Activated T-helper 1 cell treated with Interleukin-2 at 50 U/mL for 16 hours (primary cell): ENCODE measurements around the gene RASA3.
A peak's percentile ranks its signal among the peaks of the same experiment; 100 is the strongest.
"Not testable (repeated sequence)": the region's sequence is repeated elsewhere in the genome, so short reads cannot be mapped to it uniquely, and the experiment has no call there.

Source experiments
- DNase-seq: peaks from one replicate; pipeline ENCODE4 v3.0.0-alpha.2; 2020; ENCODE audit warnings: low read depth

RASA3 gene

DNA sequence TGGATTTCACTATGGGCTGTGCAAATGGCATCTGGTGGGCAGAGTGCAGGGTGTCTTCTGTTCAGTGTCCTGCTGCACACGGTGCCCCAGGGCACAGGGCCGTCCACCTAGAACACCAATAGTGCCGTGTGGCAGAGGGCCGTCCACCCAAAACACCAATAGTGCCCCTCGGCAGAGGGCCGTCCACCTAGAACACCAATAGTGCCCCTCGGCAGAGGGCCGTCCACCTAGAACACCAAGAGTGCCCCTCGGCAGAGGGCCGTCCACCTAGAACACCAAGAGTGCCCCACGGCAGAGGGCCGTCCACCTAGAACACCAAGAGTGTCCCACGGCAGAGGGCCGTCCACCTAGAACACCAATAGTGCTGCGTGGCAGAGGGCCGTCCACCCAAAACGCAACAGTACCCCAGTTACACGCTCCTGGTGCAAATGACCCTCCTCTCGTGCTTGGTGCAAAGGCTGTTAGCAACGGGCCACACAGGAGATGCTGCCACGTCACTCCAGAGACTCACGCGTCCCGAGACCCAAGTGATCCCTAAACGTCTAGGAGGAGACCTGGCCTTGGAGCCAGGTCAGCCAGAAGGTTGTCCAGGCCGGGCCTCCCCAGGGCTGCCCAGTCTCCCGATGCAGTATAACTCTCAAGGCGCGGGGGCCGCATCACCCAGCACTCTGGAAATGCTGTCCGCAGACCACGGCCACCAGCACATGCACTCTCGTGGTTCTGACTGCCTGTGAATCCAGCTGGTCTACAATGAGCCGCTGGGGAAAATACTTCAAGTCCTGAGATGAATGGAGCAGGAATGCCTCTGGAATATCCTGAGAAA, 51.5 kb downstream of the RASA3 start:
- no peak for DNase-seq

DNA sequence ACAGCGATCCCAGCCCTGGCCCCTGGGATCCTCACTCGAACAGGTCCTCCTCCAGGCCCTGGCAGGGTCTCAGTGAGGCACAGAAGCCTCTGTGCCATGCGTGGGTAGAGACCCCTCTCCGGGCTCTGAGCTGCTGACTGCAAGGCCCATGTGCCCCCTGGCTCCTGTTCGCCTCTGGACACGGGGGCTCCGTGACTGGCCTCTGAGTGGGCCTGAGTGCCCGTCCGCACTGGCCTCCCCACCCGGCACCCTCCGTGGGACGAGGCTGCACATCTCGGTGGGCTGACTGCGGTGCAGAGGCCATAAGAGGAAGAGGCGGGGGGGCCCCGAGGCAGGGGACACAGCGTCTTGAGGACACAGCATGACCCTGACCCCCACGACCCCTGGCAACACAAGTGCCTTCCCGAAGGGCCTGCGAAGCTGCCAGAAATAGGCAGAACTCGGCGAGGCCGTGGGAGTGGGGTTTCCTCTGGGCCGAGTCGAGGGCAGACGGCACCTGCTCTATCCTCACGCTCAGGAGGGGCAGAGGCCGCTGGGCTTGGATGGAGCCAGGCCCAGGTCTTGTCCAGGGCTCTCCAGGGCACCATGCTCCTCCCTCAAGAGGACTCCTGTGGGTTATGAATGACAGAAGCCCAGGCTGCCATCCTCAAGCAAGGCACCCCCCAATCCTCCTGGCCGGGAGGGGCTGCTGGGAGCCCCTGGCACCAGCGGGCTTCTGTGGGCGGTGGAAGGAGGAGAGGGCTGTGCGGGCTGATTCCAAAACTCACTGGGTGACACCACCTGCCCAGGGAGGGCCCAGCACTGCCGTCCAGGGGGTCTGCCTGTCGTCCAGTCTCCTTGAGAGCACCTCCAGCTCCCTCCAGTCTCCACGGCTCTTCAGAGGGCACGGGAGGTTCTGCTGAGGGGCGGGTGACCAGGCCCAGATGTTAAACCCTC, 52.6 kb downstream of the RASA3 start:
- DNase-seq = no peak

DNA sequence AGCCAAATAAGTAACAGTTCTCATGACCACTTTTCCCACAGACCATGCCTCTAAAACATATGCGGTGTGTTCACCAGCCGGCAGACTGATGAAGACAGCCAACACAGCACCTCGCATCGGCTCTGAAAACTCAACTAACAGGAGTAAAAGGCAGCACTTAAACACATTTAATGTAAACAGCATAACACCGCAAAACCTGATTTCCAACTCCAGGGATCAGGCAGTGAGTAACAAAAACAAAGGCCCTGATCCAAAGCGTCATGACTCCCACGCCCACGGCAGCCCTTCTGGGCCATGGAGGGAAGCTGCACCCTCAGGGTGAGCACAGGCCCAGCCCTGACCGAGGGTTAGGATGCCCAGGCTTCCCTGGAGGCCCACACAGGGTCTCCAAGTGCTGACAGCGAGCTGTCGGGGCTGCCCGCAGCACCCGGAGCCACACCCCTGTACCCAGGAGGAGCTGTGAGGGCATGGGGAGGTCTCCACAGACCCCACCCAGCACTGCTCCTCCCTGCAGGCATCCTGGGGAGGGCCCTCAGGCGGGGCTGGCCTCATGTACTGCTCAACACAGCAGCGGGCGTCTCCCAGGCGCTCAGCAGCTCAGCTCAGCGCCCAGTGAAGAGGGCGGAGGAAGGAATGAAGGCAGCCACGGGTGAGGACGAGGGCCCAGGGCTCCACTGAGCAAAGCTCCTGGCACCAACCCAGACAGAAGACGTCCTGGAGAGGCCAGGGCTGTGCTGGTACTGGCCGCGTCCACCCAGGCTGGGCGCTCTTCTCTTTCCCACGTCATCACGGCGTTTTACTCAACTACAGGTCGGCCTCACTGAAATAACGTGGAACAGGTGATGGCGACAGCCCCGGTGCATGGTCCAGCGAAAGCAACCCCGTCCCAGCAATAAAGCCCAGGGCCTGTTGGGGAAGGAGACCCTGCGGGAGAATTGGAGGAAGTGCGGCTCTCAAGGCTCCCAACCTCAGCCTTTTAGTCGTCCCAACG, 53.7 kb downstream of the RASA3 start:
- no peak for DNase-seq

DNA sequence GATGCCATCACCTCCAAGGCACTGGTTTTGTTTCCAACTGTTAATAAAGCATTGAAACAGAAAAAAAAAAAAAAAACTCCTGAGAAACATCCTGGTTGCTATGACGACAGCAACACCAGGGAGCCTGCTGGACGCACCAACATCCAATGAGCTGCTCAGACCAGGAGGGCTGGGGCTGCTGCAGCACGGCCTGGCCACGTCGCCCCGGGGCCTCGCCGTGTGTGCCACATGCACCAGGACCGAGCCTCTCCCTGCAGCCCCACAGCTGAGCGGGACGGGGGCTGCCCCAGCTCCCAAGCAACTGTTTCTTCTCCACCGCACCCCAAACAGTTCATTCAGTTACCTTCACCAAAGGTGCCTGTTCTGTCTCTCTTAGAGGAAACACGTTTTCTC, 54.5 kb downstream of the RASA3 start:
- DNase-seq = no peak

DNA sequence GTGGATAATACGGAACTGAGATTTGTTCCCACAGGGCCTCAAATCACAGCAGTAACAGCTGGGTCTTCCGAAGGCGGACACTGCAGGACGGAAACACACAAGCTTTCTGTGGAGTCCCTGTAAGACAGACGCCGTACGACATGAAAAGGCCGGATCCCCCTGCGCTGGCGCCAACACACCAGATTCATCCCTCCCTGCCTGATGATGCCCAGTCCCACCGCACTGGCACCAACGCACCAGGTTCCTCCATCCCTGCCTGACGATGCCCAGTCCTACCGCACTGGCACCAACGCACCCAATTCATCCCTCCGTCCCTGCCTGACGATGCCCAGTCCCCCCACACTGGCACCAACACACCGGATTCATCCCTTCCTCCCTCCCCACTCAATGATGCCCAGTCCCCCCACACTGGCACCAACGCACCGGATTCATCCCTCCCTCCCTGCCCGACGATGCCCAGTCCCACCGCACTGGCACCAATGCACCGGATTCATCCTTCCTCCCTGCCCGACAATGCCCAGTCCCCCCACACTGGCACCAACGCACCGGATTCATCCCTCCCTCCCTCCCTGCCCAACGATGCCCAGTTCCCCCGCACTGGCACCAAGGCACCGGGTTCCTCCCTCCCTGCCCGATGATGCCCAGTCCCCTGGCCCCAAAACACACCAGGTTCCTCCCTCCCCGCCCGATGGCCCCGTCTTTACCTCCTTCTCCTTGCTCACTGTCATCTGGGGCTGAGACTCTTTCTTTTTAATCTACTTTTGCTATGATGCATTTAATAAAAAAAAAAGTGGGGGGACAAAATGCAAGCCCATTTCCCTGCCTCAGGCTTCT, 55.1 kb downstream of the RASA3 start:
- no peak for DNase-seq

DNA sequence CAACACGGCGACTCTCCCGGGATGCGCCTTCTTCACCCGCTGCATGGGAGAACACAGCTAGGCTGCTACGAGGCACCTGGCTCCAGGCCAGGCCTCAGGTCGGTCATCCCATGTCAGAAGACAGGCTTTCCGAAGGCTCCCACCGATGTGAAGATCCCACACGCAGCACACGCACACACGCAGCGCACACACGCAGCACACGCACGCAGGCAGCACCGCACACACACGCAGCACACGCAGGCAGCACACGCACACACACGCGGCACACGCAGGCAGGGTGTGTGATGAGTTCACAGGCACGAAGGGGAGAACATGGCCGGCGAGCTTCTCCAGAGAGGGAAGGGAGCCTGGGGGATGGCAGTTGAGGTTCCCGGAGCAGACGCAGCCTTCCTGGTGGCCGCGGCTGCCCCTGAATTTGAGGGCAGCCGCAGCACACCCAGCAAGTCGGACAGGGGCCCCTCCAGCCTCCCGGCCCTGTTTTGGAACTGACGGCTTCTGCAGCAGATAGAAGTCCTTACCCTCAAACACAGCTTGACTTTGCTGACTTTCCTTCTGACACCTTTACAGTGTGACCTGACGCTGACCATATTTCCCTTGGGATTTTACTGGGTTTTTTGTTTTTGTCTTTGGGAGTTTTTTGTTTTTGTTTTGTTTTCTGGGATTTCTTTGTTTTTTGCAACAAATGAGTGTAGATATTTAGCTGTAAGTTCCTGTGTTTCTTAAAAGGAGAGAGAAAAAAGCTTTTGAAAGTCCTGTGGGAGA, 55.9 kb downstream of the RASA3 start:
- DNase-seq = no peak

DNA sequence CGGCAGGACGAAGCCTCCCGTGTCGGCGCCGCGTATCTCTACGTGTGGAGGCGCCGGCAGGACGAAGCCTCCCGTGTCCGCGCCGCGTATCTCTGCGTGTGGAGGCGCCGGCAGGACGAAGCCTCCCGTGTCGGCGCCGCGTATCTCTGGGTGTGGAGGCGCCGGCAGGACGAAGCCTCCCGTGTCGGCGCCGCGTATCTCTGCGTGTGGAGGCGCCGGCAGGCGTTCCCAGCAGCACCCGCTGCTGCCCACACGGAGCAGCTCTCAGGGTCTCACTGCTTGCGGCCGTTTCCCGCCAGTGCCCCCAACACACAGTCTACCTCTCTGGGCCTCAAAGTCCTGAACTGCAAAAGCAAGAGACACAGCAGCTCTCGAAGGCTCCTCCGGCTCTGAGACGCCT, 56.6 kb downstream of the RASA3 start:
- not testable (repeated sequence) for DNase-seq

DNA sequence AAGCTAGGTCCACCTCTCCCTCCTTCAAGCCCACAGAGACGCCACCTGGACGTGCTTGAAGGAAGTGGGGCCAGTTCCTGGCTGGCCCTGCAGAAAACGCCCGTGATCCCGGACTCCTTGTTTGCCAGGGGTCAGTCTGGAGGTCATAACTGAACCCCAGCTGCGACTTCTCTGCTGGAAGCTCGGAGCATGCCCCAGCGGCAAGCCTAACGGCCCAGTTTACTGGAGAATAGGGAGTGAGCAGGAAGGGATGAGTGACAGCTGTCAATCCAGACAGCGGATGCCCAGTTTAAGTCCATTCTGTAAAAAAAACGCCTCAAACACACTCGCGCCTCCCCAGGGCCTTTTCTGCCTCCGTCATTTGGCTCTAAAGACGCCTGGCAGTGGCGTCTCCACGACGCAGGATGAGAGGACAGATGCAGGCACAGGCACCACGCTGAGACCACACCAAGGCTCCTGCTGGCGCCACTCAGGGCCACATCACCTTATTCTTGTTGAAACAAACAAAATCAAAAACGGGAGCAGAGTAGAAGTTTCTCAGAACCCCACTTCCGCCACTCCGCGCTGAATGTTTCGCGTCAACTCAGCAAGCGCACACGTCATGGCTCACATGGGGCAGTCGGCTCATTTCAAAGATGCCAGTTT, 57.6 kb downstream of the RASA3 start:
- DNase-seq = no peak

DNA sequence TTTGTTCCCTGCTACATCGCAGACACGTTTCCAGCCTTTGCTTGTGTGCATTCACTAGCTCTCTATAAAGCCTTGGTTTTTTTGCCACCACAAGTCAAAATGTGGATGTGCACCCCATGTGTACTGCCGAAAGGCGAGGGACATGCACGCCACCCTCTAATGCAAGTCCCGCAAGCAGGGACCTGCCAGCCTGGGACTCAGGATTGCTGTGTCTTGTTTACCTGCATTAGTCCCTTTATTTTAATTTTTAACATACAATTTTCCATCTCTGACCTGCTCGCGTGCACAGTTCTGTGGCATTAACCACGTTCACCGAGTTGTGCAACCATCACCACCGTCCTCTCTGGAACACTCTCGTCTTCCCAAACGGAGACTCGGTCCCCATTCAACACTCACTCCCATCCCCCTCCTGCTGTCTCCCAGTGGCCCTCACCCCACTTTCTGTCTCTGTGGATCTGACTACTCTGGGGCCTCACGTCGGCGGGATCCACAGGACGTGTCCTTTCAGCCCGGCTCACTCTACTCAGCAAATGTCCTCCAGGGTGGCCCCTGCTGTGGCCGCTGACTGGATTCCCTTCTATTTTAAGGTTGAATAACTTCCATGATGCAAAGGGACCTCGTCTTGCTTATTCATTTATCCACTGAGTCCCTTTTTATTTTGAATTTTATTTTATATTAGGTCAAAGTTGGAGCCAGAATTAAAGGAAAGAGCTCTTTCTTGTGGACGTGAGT, 58.4 kb downstream of the RASA3 start:
- no peak for DNase-seq

DNA sequence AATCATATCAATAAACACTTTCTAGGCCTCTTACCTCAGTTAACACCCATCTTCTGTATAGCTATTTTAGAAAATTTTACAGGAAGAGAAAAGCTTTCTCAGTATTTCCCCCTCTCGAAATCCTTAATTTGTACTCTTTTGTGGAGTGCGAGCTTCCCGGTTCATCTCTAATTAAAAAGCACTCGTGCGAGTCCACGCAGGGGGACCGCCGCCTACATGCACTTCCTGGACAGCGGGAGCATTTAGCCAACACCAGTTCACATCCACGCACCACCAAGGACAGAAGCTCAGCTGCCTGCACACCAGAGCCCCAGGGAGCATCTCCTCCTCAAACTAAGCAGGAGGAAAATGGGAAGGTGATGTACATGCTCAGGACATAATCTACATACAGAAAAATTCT, 60.0 kb downstream of the RASA3 start:
- DNase-seq = no peak

DNA sequence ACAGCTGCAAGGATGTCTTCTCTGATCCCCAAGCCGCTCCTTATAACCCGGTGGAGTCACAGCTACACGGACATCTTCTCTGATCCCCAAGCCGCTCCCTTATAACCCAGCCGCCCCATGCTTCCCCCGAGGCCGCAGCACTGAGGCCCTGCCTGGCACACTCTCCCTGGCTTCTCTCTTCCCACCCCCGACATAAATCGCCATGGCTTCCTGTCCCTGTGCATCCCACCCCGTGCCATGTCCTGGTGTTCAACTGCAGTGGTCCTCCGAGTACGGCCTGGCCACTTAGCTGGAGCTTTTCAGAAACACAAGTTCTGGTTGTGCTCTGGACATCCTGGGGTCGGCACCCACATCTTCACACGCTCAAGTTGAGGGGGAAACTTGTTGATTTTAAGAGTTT, 60.4 kb downstream of the RASA3 start:
- DNase-seq = no peak

DNA sequence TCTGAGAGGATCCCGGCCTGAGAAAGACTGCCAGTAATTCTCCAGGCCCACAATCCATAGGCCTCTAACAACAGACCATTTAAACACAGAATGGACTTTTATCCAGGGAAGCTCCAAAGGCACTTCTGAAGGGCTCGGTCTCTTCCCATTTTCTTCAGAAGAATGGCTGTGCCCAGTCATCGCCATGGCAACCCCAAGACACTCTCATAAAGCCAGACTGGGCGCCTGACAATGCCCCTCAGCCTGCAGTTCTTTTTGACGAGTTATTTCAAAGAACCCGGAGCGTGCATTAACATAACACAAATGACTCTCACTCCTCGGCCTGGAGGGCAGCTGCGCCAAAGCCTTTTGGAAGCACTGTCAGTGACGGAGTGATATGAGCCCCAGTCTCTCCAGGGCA, 61.0 kb downstream of the RASA3 start:
- no peak for DNase-seq

DNA sequence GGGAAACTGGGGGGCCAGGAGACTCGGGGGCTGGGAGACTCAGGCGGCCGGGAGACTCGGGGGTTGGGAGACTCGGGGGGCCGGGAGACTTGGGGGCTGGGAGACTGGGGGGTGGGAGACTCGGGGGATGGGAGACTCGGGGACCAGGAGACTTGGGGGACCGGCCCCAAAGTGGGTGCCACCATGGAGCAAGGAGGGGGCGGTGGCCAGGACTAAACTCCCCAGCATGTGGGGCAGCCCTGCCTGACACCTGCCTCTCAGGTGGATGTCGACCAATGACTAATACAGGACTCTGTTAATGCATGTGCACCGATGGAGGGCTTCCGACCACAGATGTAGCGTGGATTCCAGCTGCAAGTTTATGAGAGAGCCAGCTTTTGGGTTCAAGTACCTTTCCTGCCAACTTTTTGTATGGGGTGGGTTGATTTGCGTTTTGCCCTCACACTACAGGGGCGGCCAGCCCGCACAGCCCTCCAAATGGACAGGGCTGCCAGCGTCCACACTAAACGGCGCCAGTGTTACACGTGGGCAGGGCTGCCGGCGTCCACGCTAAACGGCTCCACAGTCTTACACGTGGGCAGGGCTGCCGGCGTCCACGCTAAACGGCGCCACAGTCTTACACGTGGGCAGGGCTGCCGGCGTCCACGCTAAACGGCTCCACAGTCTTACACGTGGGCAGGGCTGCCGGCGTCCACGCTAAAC, 62.2 kb downstream of the RASA3 start:
- no peak for DNase-seq

DNA sequence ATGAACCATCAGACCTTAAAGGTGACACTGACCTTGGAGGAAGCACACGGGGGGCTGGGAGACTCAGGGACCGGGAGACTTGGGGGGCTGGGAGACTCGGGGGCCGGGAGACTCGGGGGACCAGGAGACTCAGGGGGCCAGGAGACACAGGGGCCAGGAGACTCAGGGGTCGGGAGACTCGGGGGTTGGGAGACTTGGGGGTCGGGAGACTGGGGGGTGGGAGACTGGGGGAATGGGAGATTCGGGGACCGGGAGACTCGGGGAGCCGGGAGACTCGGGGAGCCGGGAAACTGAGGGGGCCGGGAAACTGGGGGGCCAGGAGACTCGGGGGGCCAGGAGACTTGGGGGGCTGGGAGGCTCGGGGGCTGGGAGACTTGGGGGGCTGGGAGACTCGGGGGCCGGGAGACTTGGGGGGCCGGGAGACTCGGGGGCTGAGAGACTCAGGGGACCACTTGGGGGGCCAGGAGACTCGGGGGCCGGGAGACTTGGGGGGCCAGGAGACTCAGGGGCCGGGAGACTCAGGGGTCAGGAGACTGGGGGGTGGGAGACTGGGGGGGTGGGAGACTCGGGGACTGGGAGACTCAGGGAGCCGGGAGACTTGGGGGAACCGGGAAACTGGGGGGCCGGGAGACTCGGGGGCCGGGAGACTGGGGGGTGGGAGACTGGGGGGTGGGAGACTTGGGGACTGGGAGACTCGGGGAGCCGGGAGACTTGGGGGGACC, 62.9 kb downstream of the RASA3 start:
- DNase-seq = no peak

DNA sequence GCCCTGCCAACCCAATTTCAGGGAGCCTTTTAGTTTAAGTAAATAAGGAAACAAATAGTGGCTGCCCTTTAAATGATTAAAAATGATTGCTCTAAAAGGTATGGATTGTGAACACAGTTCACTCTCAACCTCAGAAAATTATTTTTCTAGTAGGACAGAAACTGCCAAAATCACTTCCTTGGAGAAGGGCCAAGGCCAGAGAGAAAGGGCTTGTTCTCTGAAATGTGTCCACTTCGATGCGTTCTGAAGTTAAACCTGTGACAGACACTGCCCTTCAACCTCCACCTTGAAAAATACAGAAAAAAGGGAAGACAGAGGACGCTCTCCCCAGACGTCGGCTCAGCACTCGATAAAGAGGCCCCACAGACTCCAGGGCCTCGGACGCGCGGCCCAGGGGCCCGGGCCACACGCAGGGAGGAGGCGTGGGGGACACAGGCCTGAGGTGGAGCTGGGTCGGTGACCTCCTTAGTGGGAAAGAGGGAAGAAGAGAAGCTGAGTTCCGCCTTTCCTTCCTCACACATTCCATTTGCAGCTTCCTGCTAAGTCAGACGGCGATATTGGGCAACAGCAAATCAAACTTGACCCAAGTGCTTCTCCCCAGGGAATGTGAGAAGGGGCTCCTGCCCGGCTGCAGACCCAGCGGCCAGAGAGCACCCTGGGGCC, 63.6 kb downstream of the RASA3 start:
- no peak for DNase-seq

DNA sequence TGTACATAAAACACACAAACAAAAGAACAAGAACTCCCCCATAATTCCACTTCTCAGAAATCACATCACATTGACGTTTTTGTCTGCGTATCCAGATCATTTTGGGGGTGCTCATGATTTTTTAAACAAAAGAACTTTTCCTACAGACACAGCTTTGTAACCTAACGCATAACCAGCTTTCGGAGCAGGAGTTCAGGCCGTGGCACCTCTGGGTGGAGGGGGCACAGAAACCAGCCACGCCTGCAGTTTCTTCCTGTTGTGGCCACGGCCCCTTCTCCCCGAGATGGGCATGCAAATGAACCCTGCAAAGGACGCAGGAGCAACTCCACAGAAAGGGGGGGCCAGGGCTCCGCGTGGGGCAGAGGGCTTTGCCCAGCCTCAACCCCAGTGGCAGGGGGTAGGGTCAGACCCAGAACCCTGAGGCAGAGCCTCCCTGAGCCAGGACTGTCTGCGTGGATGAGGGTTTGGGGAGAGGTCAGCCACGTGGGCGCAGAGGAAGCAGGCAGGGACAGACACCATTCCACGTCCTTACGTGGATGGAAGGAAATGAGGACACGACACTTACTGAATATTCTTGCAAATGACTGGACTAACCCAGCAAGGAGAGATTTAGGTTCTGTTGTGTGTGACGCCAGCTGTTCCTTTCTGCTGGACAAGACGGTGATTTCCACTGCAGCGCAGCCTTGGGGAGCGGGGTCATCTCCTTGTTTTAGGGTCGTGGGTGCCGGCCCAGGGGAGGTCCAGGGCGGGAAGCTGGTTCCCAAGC, 64.4 kb downstream of the RASA3 start:
- peak; percentile 17 for DNase-seq
